Hepatocyte (in vitro differentiated cells): ENCODE measurements around the gene PIEZO1. TPM values are rescaled to one million over a fixed set of nuclear protein-coding genes. Genes with fewer than 3 reads are reported as not detected.

ENCODE experiments used
- DNase-seq: peaks from one replicate; pipeline ENCODE4 v3.0.0-alpha.2; 2016; ENCODE audit warnings: low spot score
- H2AFZ ChIP-seq: fragments of 200-600 bp; sonication (generic); 2 replicates; pipeline ENCODE4 v1.6.0; 2016; ENCODE audit warnings: antibody characterized with exemption, mild to moderate bottlenecking
- H3K27ac ChIP-seq: fragments of 200-600 bp; sonication (generic); 2 replicates; pipeline ENCODE4 v1.5.1; 2016; ENCODE audit warnings: mild to moderate bottlenecking
- H3K27me3 ChIP-seq: fragments of 200-600 bp; sonication (generic); 2 replicates; pipeline ENCODE4 v1.6.1; 2016
- H3K36me3 ChIP-seq: fragments of 200-600 bp; sonication (generic); replicated peaks from 2 replicates; pipeline ENCODE4 v1.5.1; 2016; ENCODE audit warnings: low read depth; ENCODE audit not compliant: insufficient read depth
- H3K4me1 ChIP-seq: fragments of 200-600 bp; sonication (generic); 2 replicates; pipeline ENCODE4 v1.5.1; 2016; ENCODE audit warnings: mild to moderate bottlenecking, moderate library complexity; ENCODE audit not compliant: insufficient read depth
- H3K4me2 ChIP-seq: fragments of 200-600 bp; sonication (generic); 2 replicates; pipeline ENCODE4 v1.6.0; 2016
- H3K4me3 ChIP-seq: fragments of 200-600 bp; sonication (generic); 2 replicates; pipeline ENCODE4 v1.5.1; 2016; ENCODE audit warnings: mild to moderate bottlenecking
- H3K79me2 ChIP-seq: fragments of 200-600 bp; sonication (generic); 2 replicates; pipeline ENCODE4 v1.6.0; 2017; ENCODE audit warnings: mild to moderate bottlenecking
- H3K9me2 ChIP-seq: fragments of 200-600 bp; sonication (generic); replicated peaks from 2 replicates; pipeline ENCODE4 v1.6.0; 2017; ENCODE audit warnings: mild to moderate bottlenecking; ENCODE audit not compliant: insufficient read depth
- H3K9me3 ChIP-seq: fragments of 200-600 bp; sonication (generic); 2 replicates; pipeline ENCODE4 v1.5.1; 2016; ENCODE audit warnings: low read depth, mild to moderate bottlenecking
- H4K20me1 ChIP-seq: fragments of 200-600 bp; sonication (generic); 2 replicates; pipeline ENCODE4 v1.6.0; 2016; ENCODE audit warnings: mild to moderate bottlenecking; ENCODE audit not compliant: insufficient read depth, poor library complexity, severe bottlenecking
- CTCF ChIP-seq: fragments of 200-600 bp; sonication (generic); IDR thresholded peaks from 2 replicates; pipeline ENCODE4 v1.5.1; 2016; ENCODE audit warnings: antibody characterized with exemption, mild to moderate bottlenecking; ENCODE audit not compliant: poor library complexity
- EZH2 ChIP-seq: fragments of 200-600 bp; sonication (generic); IDR thresholded peaks from 2 replicates; pipeline ENCODE4 v1.6.1; 2016; ENCODE audit warnings: antibody characterized with exemption, mild to moderate bottlenecking, borderline replicate concordance
- EZH2phosphoT487 ChIP-seq: fragments of 200-600 bp; sonication (generic); IDR thresholded peaks from one replicate; pipeline ENCODE4 v1.6.1; 2018; ENCODE audit warnings: antibody characterized with exemption, mild to moderate bottlenecking, low read depth, moderate library complexity; ENCODE audit not compliant: unreplicated experiment, severe bottlenecking
- WGBS: methylation state at CpG from one replicate; pipeline ENCODE4 v1.1.6; 2016; ENCODE audit warnings: low lambda C conversion rate; ENCODE audit errors: missing lambda C conversion rate; 5-methylcytosine and 5-hydroxymethylcytosine counted together
- polyA plus RNA-seq: library from polyadenylated mRNA; unstranded; fragments of >200 nt; fragmentation: Nextera tagmentation; extraction: Ambion mirVana; gene quantifications from 2 replicates; pipeline ENCODE4 v1.2.1, GENCODE V29; 2016
- total RNA-seq: library from RNA; depleted of rRNA; stranded (reverse); fragments of >200 nt; gene quantifications from 2 replicates; pipeline ENCODE4 v1.2.3, GENCODE V29; 2014

PIEZO1 gene
- total and polyA plus RNA-seq, 2 experiments from 2014 or later = 70.6 to 77.0 TPM

- H3K4me3 ChIP-seq = no peak overlapping the region
- TF ChIP-seq CTCF (no peak), EZH2phosphoT487 (no peak), EZH2 (no peak)
- no peak for DNase-seq
- no peak overlapping the region for H2AFZ ChIP-seq
- no peaks in the 10 kb centered on the region for H3K9me3 ChIP-seq
- H3K9me2 ChIP-seq = no peaks in the 10 kb centered on the region
- peaks cover 3% of the 10 kb centered on the region for H3K4me1 ChIP-seq
- no peaks in the 10 kb centered on the region for H3K79me2 ChIP-seq
- no peaks in the 10 kb centered on the region for H4K20me1 ChIP-seq
- no peak overlapping the region for H3K27ac ChIP-seq
- H3K27me3 ChIP-seq = no peaks in the 10 kb centered on the region
- 84% methylated on average over 39 of the region's 40 CpGs for WGBS
- H3K4me2 ChIP-seq = no peak overlapping the region
- no peaks in the 10 kb centered on the region for H3K36me3 ChIP-seq
These were observed 33.0 kb upstream of the PIEZO1 start for GRCh38 chr16:88817785-88818574.

- TF ChIP-seq EZH2 (no peak), CTCF (no peak), EZH2phosphoT487 (no peak)
- H2AFZ ChIP-seq = no peak overlapping the region
- no peaks in the 10 kb centered on the region for H3K27me3 ChIP-seq
- H3K79me2 ChIP-seq = no peaks in the 10 kb centered on the region
- H4K20me1 ChIP-seq = no peaks in the 10 kb centered on the region
- no peak overlapping the region for H3K27ac ChIP-seq
- H3K4me3 ChIP-seq = no peak overlapping the region
- peaks cover 6% of the 10 kb centered on the region for H3K4me1 ChIP-seq
- no peaks in the 10 kb centered on the region for H3K9me3 ChIP-seq
- no peaks in the 10 kb centered on the region for H3K9me2 ChIP-seq
- no peak for DNase-seq
- 90% methylated on average over 41 of the region's 41 CpGs for WGBS
- no peaks in the 10 kb centered on the region for H3K36me3 ChIP-seq
- H3K4me2 ChIP-seq = no peak overlapping the region
These were observed 31.9 kb upstream of the PIEZO1 start for GRCh38 chr16:88816736-88817535.

- TF ChIP-seq EZH2 = no peak
- TF ChIP-seq CTCF = peak; percentile 60
- Histone ChIP-seq H4K20me1 (no peaks in the 10 kb centered on the region), H3K36me3 (no peaks in the 10 kb centered on the region), H3K79me2 (peaks cover 2% of the 10 kb centered on the region), H3K9me3 (no peaks in the 10 kb centered on the region), H3K4me1 (peaks cover 7% of the 10 kb centered on the region), H3K4me3 (no peak overlapping the region), H3K27me3 (no peaks in the 10 kb centered on the region), H3K4me2 (no peak overlapping the region), H3K9me2 (no peaks in the 10 kb centered on the region), H3K27ac (no peak overlapping the region), H2AFZ (no peak overlapping the region)
- DNase-seq = peak; percentile 60
- WGBS = 70% methylated on average over 14 of the region's 19 CpGs
These were observed 31.0 kb upstream of the PIEZO1 start for GRCh38 chr16:88815901-88816589.
